ENCODE data around the gene NRP2. TPM values are rescaled to one million over a fixed set of nuclear protein-coding genes. Genes with fewer than 3 reads are reported as not detected.

Gene NRP2
- total RNA-seq, 1 experiment from 2014 or later, result 1.2 TPM

DNA sequence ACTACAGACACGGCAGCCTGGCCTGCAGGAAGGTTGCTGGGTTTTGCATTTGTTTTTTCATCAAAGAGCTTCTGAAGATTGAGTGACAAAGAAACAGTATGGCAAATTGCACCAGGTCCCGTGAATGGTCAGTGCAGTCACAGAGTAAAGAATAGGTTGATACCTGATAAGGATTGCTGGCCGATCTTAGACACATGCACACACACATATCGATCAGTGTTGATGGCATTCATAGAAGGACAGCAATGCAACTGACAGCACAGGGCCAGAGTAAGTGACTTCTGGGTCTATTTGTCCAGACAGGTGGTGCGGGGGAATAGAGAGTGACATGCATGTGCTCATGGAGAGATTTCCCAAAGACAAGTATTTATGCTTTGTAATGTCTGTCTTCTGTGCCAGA lies 42.8 kb downstream of the NRP2 start:
- H3K4me3 ChIP-seq (replicated peaks in 1 of 2; ENCODE audit: low read depth in 1 of 2, low read length in 2 of 2), result no peak overlapping the region
- no peak overlapping the region for H2AFZ ChIP-seq (ENCODE audit: low read depth, low read length, poor library complexity, severe bottlenecking)
- ChIA-PET POLR2A (no interaction called here), CTCF (no interaction called here), RAD21 (ENCODE audit: low non-redundant PET in 1 of 2, low total read pairs in 2 of 2, uncharacterized antibody in 2 of 2, unreplicated experiment in 2 of 2) (no interaction called here)
- no peaks in the 10 kb centered on the region for H3K27me3 ChIP-seq (ENCODE audit: insufficient read depth, low read length)
- TF ChIP-seq POLR2A (IDR thresholded peaks at IDR 0.05; ENCODE audit: borderline replicate concordance, extremely low read depth, insufficient read depth, insufficient read length) (no peak), SIN3A (IDR thresholded peaks at IDR 0.05; ENCODE audit: low read depth) (no peak), EZH2phosphoT487 (IDR thresholded peaks at IDR 0.05; ENCODE audit: borderline replicate concordance) (no peak), POLR2AphosphoS5 (IDR thresholded peaks at IDR 0.05; ENCODE audit: low read depth, low read length) (no peak), JUND (IDR thresholded peaks at IDR 0.05) (no peak), CEBPB (IDR thresholded peaks at IDR 0.05; ENCODE audit: low read depth) (no peak), ELF1 (IDR thresholded peaks at IDR 0.05; ENCODE audit: borderline replicate concordance, low read depth) (no peak), SRF (IDR thresholded peaks at IDR 0.05; ENCODE audit: low read depth) (no peak), ZNF274 (IDR thresholded peaks at IDR 0.05; ENCODE audit: low read depth, low read length) (no peak), CBX3 (IDR thresholded peaks at IDR 0.05; ENCODE audit: low read depth) (no peak), RAD21 (IDR thresholded peaks at IDR 0.05; ENCODE audit: low read depth) (no peak), SP1 (IDR thresholded peaks at IDR 0.05; ENCODE audit: low read depth) (no peak), ZFX (IDR thresholded peaks at IDR 0.05) (no peak), YY1 (IDR thresholded peaks at IDR 0.05; ENCODE audit: extremely low read depth, insufficient replicate concordance, low read depth, low read length) (no peak), FOSL1 (IDR thresholded peaks at IDR 0.05; ENCODE audit: low read depth) (no peak)
- TF ChIP-seq, protein P1, sequence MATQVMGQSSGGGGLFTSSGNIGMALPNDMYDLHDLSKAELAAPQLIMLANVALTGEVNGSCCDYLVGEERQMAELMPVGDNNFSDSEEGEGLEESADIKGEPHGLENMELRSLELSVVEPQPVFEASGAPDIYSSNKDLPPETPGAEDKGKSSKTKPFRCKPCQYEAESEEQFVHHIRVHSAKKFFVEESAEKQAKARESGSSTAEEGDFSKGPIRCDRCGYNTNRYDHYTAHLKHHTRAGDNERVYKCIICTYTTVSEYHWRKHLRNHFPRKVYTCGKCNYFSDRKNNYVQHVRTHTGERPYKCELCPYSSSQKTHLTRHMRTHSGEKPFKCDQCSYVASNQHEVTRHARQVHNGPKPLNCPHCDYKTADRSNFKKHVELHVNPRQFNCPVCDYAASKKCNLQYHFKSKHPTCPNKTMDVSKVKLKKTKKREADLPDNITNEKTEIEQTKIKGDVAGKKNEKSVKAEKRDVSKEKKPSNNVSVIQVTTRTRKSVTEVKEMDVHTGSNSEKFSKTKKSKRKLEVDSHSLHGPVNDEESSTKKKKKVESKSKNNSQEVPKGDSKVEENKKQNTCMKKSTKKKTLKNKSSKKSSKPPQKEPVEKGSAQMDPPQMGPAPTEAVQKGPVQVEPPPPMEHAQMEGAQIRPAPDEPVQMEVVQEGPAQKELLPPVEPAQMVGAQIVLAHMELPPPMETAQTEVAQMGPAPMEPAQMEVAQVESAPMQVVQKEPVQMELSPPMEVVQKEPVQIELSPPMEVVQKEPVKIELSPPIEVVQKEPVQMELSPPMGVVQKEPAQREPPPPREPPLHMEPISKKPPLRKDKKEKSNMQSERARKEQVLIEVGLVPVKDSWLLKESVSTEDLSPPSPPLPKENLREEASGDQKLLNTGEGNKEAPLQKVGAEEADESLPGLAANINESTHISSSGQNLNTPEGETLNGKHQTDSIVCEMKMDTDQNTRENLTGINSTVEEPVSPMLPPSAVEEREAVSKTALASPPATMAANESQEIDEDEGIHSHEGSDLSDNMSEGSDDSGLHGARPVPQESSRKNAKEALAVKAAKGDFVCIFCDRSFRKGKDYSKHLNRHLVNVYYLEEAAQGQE (IDR thresholded peaks at IDR 0.05; ENCODE audit: low read depth), result no peak
- TF ChIP-seq, protein P2, sequence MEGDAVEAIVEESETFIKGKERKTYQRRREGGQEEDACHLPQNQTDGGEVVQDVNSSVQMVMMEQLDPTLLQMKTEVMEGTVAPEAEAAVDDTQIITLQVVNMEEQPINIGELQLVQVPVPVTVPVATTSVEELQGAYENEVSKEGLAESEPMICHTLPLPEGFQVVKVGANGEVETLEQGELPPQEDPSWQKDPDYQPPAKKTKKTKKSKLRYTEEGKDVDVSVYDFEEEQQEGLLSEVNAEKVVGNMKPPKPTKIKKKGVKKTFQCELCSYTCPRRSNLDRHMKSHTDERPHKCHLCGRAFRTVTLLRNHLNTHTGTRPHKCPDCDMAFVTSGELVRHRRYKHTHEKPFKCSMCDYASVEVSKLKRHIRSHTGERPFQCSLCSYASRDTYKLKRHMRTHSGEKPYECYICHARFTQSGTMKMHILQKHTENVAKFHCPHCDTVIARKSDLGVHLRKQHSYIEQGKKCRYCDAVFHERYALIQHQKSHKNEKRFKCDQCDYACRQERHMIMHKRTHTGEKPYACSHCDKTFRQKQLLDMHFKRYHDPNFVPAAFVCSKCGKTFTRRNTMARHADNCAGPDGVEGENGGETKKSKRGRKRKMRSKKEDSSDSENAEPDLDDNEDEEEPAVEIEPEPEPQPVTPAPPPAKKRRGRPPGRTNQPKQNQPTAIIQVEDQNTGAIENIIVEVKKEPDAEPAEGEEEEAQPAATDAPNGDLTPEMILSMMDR (IDR thresholded peaks at IDR 0.05 in 2 of 3, conservative IDR thresholded peaks at IDR 0.05 in 1 of 3; ENCODE audit: borderline replicate concordance in 1 of 3, insufficient read depth in 1 of 3, low read depth in 2 of 3, low read length in 2 of 3), result no peak
- TF ChIP-seq, protein P3, sequence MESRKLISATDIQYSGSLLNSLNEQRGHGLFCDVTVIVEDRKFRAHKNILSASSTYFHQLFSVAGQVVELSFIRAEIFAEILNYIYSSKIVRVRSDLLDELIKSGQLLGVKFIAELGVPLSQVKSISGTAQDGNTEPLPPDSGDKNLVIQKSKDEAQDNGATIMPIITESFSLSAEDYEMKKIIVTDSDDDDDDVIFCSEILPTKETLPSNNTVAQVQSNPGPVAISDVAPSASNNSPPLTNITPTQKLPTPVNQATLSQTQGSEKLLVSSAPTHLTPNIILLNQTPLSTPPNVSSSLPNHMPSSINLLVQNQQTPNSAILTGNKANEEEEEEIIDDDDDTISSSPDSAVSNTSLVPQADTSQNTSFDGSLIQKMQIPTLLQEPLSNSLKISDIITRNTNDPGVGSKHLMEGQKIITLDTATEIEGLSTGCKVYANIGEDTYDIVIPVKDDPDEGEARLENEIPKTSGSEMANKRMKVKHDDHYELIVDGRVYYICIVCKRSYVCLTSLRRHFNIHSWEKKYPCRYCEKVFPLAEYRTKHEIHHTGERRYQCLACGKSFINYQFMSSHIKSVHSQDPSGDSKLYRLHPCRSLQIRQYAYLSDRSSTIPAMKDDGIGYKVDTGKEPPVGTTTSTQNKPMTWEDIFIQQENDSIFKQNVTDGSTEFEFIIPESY (IDR thresholded peaks at IDR 0.05; ENCODE audit: extremely low read depth, insufficient replicate concordance, low read length), result no peak
- TF ChIP-seq, protein P4, sequence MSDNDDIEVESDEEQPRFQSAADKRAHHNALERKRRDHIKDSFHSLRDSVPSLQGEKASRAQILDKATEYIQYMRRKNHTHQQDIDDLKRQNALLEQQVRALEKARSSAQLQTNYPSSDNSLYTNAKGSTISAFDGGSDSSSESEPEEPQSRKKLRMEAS (IDR thresholded peaks at IDR 0.05), result no peak
- TF ChIP-seq, protein P5, sequence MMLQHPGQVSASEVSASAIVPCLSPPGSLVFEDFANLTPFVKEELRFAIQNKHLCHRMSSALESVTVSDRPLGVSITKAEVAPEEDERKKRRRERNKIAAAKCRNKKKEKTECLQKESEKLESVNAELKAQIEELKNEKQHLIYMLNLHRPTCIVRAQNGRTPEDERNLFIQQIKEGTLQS (IDR thresholded peaks at IDR 0.05), result no peak
- H3K4me2 ChIP-seq (ENCODE audit: low read length), result no peak overlapping the region
- no peaks in the 10 kb centered on the region for H3K4me1 ChIP-seq (ENCODE audit: control insufficient read depth in 1 of 2, insufficient read depth in 2 of 2, low read length in 2 of 2)
- ATAC-seq (no peak), DNase-seq (ENCODE audit: low read depth, low spot score) (no peak)
- BruUV-seq (replicated peaks), result no TSS peak
- no peaks in the 10 kb centered on the region for H3K36me3 ChIP-seq (ENCODE audit: control insufficient read depth in 1 of 2, insufficient read depth in 2 of 2, low read length in 2 of 2)
- H3K9me2 ChIP-seq (ENCODE audit: insufficient read depth), result no peaks in the 10 kb centered on the region
- H3K9me3 ChIP-seq (ENCODE audit: control insufficient read depth in 1 of 2, insufficient read depth in 1 of 2, low read depth in 1 of 2, low read length in 2 of 2), result no peaks in the 10 kb centered on the region
- H3K9ac ChIP-seq (ENCODE audit: low read length), result no peak overlapping the region
- H3K27ac ChIP-seq (ENCODE audit: low read depth, low read length), result no peak overlapping the region
- intact Hi-C loops (cut with micrococcal nuclease), result no loop called here
- no peaks in the 10 kb centered on the region for H3K79me2 ChIP-seq (ENCODE audit: insufficient read depth, low read length)
- no peaks in the 10 kb centered on the region for H4K20me1 ChIP-seq (ENCODE audit: insufficient read depth)

Measured in HCT116 (cell line).